CD14-positive monocyte (primary cell): ENCODE data around the gene LAYN. TPM values are rescaled to one million over a fixed set of nuclear protein-coding genes. Genes with fewer than 3 reads are reported as not detected.

Source experiments
- DNase-seq, 3 donors: peaks; one replicate each; pipeline ENCODE4 v3.0.0-alpha.2; 2011 to 2022
- H2AFZ ChIP-seq: 2 replicates; pipeline ENCODE4 v1.6.0; 2012; ENCODE audit warnings: mild to moderate bottlenecking, low read depth, low read length, inconsistent platforms; ENCODE audit not compliant: insufficient read depth, poor library complexity, severe bottlenecking
- H3K27ac ChIP-seq, 2 donors: 1 replicate in 1 of 2; 2 replicates in 1 of 2; pipeline ENCODE4 v1.5.1; 2012 to 2013; ENCODE audit warnings: low read length in 2 of 2, control low read depth in 1 of 2, inconsistent platforms in 1 of 2, low read depth in 1 of 2, mild to moderate bottlenecking in 1 of 2
- H3K27me3 ChIP-seq, 2 donors: one replicate each; pipeline versions ENCODE4 v1.6.0 to v1.6.1; 2011 to 2013; ENCODE audit warnings: low read length in 2 of 2; ENCODE audit not compliant: control insufficient read depth in 2 of 2, insufficient read depth in 2 of 2
- H3K36me3 ChIP-seq, 2 donors: replicated peaks in 1 of 2; 1 replicate in 1 of 2; 2 replicates in 1 of 2; pipeline versions ENCODE4 v1.5.1 to v1.6.1; 2012 to 2013; ENCODE audit warnings: low read length in 2 of 2, control low read depth in 1 of 2, inconsistent platforms in 1 of 2, mild to moderate bottlenecking in 1 of 2; ENCODE audit not compliant: insufficient read depth in 2 of 2, control insufficient read depth in 1 of 2
- H3K4me1 ChIP-seq, 2 donors: 1 replicate in 1 of 2; 2 replicates in 1 of 2; pipeline versions ENCODE4 v1.5.1 to v1.6.1; 2012 to 2013; ENCODE audit warnings: low read length in 2 of 2, control low read depth in 1 of 2, inconsistent platforms in 1 of 2, mild to moderate bottlenecking in 1 of 2, moderate library complexity in 1 of 2; ENCODE audit not compliant: insufficient read depth in 2 of 2, control insufficient read depth in 1 of 2
- H3K4me2 ChIP-seq: replicated peaks from 2 replicates; pipeline ENCODE3; 2012; ENCODE audit warnings: low read length, moderate library complexity, mild to moderate bottlenecking; ENCODE audit not compliant: poor library complexity, severe bottlenecking; ENCODE audit errors: extremely low read depth
- H3K4me3 ChIP-seq, 3 experiments: fragments of 200-600 bp in 1 of 3; sonication (generic) in 1 of 3; replicated peaks in 1 of 3; 1 replicate in 2 of 3; 2 replicates in 1 of 3; pipeline ENCODE4 v1.5.1; 2011 to 2013; ENCODE audit warnings: low read length in 3 of 3, mild to moderate bottlenecking in 3 of 3, control low read depth in 2 of 3, low read depth in 2 of 3, inconsistent platforms in 1 of 3, moderate library complexity in 1 of 3
- H3K79me2 ChIP-seq: 2 replicates; pipeline ENCODE4 v1.6.0; 2012; ENCODE audit warnings: mild to moderate bottlenecking, control low read depth, inconsistent platforms, low read length, moderate library complexity; ENCODE audit not compliant: insufficient read depth
- H3K9ac ChIP-seq: 2 replicates; pipeline ENCODE4 v1.6.0; 2017; ENCODE audit warnings: low read length, mild to moderate bottlenecking; ENCODE audit not compliant: insufficient read depth, poor library complexity, severe bottlenecking
- H3K9me3 ChIP-seq, 2 donors: replicated peaks in 1 of 2; 1 replicate in 1 of 2; 2 replicates in 1 of 2; pipeline versions ENCODE4 v1.5.1 to v1.6.1; 2012 to 2013; ENCODE audit warnings: low read length in 2 of 2, control low read depth in 1 of 2; ENCODE audit not compliant: control insufficient read depth in 1 of 2, insufficient read depth in 1 of 2
- H4K20me1 ChIP-seq: 2 replicates; pipeline ENCODE4 v1.6.0; 2012; ENCODE audit warnings: mild to moderate bottlenecking, low read length, control low read depth, moderate library complexity; ENCODE audit not compliant: insufficient read depth
- H3K27ac Mint-ChIP-seq, 7 donors: one replicate each; pipeline ENCODE4 v1.8.0; 2020; ENCODE audit warnings: mild to moderate bottlenecking in 7 of 7, mixed read lengths in 7 of 7, moderate library complexity in 6 of 7, inconsistent platforms in 2 of 7
- H3K27me3 Mint-ChIP-seq, 3 donors: one replicate each; pipeline ENCODE4 v1.8.0; 2021 to 2022; ENCODE audit warnings: low read depth in 3 of 3, mild to moderate bottlenecking in 3 of 3, mixed read lengths in 3 of 3, moderate library complexity in 3 of 3, inconsistent platforms in 1 of 3
- H3K36me3 Mint-ChIP-seq, 2 donors: one replicate each; pipeline ENCODE4 v1.8.0; 2020; ENCODE audit warnings: mixed read lengths in 2 of 2, inconsistent platforms in 1 of 2, mild to moderate bottlenecking in 1 of 2
- H3K4me1 Mint-ChIP-seq: one replicate; pipeline ENCODE4 v1.8.0; 2020; ENCODE audit warnings: mild to moderate bottlenecking, mixed read lengths
- H3K4me3 Mint-ChIP-seq, 2 donors: one replicate each; pipeline ENCODE4 v1.8.0; 2020; ENCODE audit warnings: mild to moderate bottlenecking in 2 of 2, mixed read lengths in 2 of 2, moderate library complexity in 1 of 2
- H3K9me3 Mint-ChIP-seq, 7 donors: one replicate each; pipeline ENCODE4 v1.8.0; 2020 to 2022; ENCODE audit warnings: mixed read lengths in 7 of 7, mild to moderate bottlenecking in 6 of 7, moderate library complexity in 6 of 7, inconsistent platforms in 2 of 7
- CTCF ChIP-seq: fragments of 200-600 bp; IDR thresholded peaks from one replicate; pipeline ENCODE4 v1.8.0; 2022; ENCODE audit warnings: antibody characterized with exemption, mild to moderate bottlenecking
- WGBS: methylation state at CpG from one replicate; pipeline ENCODE4 v1.1.5; 2013; ENCODE audit warnings: missing lambda C conversion rate; ENCODE audit not compliant: insufficient coverage; 5-methylcytosine and 5-hydroxymethylcytosine counted together
- intact Hi-C, 2 donors: fragments of 100-400 bp; cut with micrococcal nuclease; formaldehyde crosslinking; loops; one replicate each; pipeline versions ENCODE4 v1.15.0 to v1.15.1; 2023
- polyA plus RNA-seq, 3 donors: library from polyadenylated mRNA; depleted of rRNA in 1 of 3; unstranded in 2 of 3; stranded (reverse) in 1 of 3; fragments of 300-500 nt in 2 of 3; fragments of >200 nt in 1 of 3; fragmentation: Illumina TruSeq in 2 of 3; gene quantifications; 1 replicate in 2 of 3; 2 replicates in 1 of 3; pipeline ENCODE4 v1.2.3, GENCODE V29; 2012 to 2021

The LAYN gene
- polyA plus RNA-seq, 3 donors: not detected

GRCh38 chr11:111535281-111535680, 5.2 kb upstream of the LAYN start:
- H3K27ac Mint-ChIP-seq: no peak overlapping the region
- peaks cover 0 to 2% of the 10 kb centered on the region in 2 donors for H3K36me3 Mint-ChIP-seq
- Histone ChIP-seq H3K4me2 (no peak overlapping the region), H3K79me2 (no peaks in the 10 kb centered on the region), H3K27me3 (peaks cover 15 to 18% of the 10 kb centered on the region in 2 donors), H3K9me3 (peaks cover 0 to 5% of the 10 kb centered on the region in 2 donors), H3K27ac (no peak overlapping the region), H4K20me1 (no peaks in the 10 kb centered on the region), H3K4me3 (no peak overlapping the region), H3K4me1 (peaks cover 12 to 22% of the 10 kb centered on the region in 2 donors), H2AFZ (no peak overlapping the region), H3K36me3 (no peaks in the 10 kb centered on the region), H3K9ac (no peak overlapping the region)
- no peak for DNase-seq
- H3K9me3 Mint-ChIP-seq: peaks cover 0 to 1% (median 0%) of the 10 kb centered on the region in 7 donors
- H3K4me3 Mint-ChIP-seq: no peak overlapping the region
- no peak for TF ChIP-seq CTCF
- peaks cover 22% of the 10 kb centered on the region for H3K4me1 Mint-ChIP-seq
- WGBS: 96% methylated on average over 5 of the region's 6 CpGs
- intact Hi-C loops: no loop called here
- H3K27me3 Mint-ChIP-seq: peaks cover 13 to 24% (median 15%) of the 10 kb centered on the region in 3 donors

GRCh38 chr11:111537336-111537860, 3.1 kb upstream of the LAYN start:
- intact Hi-C loops: no loop called here

More at GRCh38 chr11:111537336-111537860, 3.1 kb upstream of the LAYN start:
- H3K36me3 ChIP-seq: no peaks in the 10 kb centered on the region
- peaks cover 20 to 28% of the 10 kb centered on the region in 2 donors for H3K4me1 ChIP-seq
- H3K79me2 ChIP-seq: no peaks in the 10 kb centered on the region
- WGBS: no CpG with 5 or more reads among the region's 3 CpGs
- H3K27me3 ChIP-seq: peaks cover 23 to 37% of the 10 kb centered on the region in 2 donors
- no peak overlapping the region for H2AFZ ChIP-seq
- H3K4me2 ChIP-seq: no peak overlapping the region
- Mint-ChIP-seq H3K4me1 (peaks cover 27% of the 10 kb centered on the region), H3K27ac (peak overlapping the region in 1 of 7 donors; percentile 27), H3K9me3 (peaks cover 0 to 9% (median 0%) of the 10 kb centered on the region in 7 donors), H3K36me3 (peaks cover 3 to 6% of the 10 kb centered on the region in 2 donors), H3K4me3 (peak overlapping the region in 1 of 2 donors; percentile 4), H3K27me3 (peaks cover 30 to 43% (median 31%) of the 10 kb centered on the region in 3 donors)
- no peak overlapping the region for H3K4me3 ChIP-seq
- H3K9me3 ChIP-seq: peaks cover 0 to 8% of the 10 kb centered on the region in 2 donors
- no peak overlapping the region for H3K27ac ChIP-seq
- no peaks in the 10 kb centered on the region for H4K20me1 ChIP-seq
- H3K9ac ChIP-seq: no peak overlapping the region
- no peak for TF ChIP-seq CTCF
- no peak for DNase-seq
